Skin of body (tissue), 2 donors: ENCODE measurements around the gene HLA-DPA1. TPM values are rescaled to one million over a fixed set of nuclear protein-coding genes. Genes with fewer than 3 reads are reported as not detected.
"Not testable (repeated sequence)": the region's sequence is repeated elsewhere in the genome, so short reads cannot be mapped to it uniquely, and the experiment has no call there.

ENCODE experiments used
- DNase-seq: peaks from one replicate; lab custom pipeline; 2025; lab: John Stamatoyannopoulos, UW
- total RNA-seq: library from RNA; depleted of rRNA; stranded (reverse); fragments of >200 nt; gene quantifications from one replicate; pipeline ENCODE4 v1.2.3, GENCODE V29; 2014

HLA-DPA1 gene
- total RNA-seq = 16.1 TPM

- no peak for DNase-seq
These were observed at the start of gene HLA-DPA1 for GRCh38 chr6:33073431-33073871. Gene HLA-DPA1, minus strand, starts transcription at chr6:33073649.

DNA sequence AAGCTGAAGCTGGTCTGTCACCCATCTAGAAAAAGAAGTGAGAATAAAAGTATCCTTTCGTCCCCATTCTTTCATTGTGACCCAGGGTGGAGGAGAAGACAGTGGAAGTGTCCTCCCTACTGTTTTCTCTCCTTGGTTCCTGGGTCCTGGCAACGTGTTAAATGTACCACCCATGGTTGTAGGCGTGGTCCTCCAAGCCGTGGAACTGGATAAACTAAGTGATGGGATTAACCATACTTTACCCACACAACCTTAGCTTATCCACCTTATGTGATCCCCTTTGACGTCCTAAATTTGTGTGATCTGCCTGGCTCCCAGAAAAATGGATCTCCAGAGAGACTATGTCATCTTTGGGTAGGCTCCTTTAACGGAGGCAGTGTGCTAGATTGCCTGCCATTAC lies 49.7 kb upstream of the HLA-DPA1 start:
- DNase-seq = no peak

- DNase-seq = no peak
These were observed 46.6 kb upstream of the HLA-DPA1 start for GRCh38 chr6:33120001-33120400.

- DNase-seq = peak; percentile 43
These were observed 45.2 kb upstream of the HLA-DPA1 start for GRCh38 chr6:33118525-33119123.

GRCh38 chr6:33117811-33118277 lies 44.4 kb upstream of the HLA-DPA1 start:
- no peak for DNase-seq

- no peak for DNase-seq
These were observed 43.6 kb upstream of the HLA-DPA1 start for GRCh38 chr6:33116841-33117711.

GRCh38 chr6:33116417-33116816 lies 43.0 kb upstream of the HLA-DPA1 start:
- DNase-seq = no peak

GRCh38 chr6:33114406-33114805 lies 41.0 kb upstream of the HLA-DPA1 start:
- no peak for DNase-seq

DNA sequence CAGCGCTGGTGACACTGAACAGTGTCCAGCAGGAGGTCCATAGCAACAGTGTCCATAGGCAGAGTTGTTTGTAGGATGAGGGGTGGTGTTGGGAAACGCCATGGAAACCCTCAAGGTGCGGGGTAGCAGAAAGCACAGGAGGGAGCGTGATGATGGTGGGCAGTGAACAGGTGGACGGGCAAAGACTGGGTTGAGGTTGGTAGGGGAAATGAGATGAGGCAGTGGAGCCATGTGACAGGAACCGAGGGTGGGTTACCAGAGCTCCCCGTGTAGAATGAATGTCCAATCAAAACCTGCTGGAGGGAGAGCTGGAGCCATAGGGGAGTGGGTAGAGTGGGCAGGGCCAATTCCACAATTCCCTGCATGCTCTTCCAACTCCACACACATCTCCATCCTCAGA lies 40.3 kb upstream of the HLA-DPA1 start:
- DNase-seq = no peak

GRCh38 chr6:33112148-33112547 lies 38.7 kb upstream of the HLA-DPA1 start:
- DNase-seq = peak; percentile 58

DNA sequence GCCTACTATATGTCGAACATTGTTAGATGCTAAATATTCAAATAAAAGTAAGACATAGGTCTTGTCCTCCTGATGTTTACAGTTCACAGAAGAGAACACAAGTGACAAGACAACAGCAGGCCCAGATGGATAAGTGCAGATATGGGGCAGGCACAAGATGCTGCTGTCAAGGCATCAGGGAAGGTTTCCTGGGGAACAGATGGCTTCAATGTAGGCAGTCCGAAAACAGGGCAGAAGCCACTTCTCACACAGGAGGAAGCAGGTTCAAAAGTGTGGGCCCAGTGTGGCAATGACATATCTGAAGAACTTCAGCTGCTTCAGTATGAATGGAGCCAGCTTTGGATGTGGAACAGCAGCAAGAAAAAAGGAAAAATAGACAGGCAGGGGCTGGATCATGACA lies 34.9 kb upstream of the HLA-DPA1 start:
- DNase-seq = no peak

DNA sequence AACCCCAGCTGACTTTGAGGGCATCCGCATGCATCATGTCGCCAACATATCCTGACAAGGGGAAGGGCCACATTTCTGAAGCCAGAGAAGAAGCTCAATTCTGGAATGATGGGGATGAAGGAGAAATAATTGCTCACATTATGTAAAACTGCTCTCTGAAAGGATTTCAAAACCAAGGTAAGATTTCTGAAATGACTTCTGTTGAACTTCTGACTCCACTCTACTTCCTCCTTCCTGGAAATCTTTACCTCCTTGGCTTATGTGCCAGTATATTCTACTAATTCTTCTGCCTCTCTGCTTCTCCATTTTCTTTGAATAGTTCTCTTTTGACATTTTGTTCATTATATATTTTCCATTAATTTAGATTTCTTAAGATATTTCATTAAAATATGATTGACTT lies 34.2 kb upstream of the HLA-DPA1 start:
- no peak for DNase-seq

DNA sequence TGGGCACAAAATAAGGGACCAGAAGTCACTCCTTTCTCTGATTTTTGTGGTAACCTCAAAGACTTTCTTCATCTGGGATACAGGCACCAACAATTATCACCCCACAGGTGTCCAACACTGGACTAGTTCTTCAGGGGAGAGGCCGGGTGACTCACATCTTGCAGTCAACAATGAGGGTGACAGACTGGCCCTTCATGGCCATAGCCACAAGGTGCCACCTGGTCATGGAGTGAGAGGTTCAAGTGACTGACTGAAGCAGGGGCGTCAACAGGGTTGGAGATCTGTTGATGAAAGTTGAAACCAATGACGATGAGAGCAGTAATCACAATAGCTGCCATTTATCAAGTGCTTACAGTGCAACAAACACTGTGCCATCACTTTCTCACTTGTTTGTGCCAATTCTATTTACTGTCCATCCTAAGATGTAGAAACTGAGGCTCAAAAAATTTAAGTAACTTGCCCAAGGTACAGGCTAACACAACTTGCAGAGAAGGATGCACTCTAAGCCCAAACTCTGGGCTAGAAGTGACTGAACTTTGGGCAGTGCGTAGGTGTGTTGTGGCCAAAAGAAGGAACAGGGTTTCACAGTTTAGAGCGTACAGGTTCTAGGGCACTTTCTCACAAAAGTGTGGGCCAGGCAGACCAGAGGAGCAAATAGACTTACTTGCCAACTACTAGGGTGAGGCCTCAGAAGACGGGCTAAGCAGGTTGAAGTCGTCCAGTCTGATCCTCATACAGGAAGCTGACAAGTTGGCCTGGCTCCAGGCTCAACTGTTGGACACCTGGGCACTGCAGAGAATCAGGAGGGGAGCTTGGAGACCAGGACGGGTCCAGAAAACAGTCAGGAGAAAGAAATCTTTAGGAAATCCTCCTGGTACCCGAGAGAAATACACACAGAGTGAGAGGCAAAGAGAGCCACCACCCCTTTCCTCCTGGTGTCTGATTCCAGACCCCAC lies 32.7 kb upstream of the HLA-DPA1 start:
- no peak for DNase-seq

GRCh38 chr6:33105386-33105785 lies 31.9 kb upstream of the HLA-DPA1 start:
- no peak for DNase-seq

DNA sequence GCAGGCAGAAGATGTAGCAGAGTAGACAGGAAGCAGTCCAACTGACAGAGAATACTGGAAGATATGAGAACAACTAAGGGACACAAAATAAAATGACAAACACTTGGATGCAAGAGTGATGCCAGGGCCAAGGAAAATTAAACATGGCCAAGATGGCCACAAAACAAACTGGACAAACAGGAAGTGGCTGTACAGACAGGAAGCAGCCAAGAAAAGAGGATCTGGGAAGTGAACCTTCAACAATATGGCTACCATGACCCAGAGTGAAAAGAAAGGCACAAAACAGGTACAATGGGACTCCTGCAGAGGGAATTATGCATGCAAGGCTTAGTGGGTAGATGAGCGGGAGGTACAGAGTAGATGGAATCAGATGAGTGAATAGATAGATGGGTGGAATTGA lies 31.4 kb upstream of the HLA-DPA1 start:
- no peak for DNase-seq

DNA sequence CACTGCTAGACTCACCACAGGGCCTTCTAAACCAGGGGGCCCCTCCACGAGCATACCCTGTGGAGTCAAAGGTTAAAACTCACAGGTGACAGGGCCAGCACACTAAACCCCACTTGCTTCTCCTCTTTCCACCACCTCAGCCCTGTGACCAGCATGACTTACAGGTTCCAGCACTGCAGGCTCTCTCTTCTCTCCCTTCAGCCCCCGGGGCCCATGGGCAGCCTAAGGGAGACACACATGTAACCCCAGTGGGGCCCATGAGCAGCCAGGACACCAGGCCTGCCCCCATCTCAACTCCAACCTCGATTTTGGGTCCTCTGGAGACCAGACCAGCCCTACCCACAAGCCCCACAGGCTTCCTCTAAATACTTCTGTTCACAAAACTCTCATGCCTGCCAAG lies 30.3 kb upstream of the HLA-DPA1 start:
- DNase-seq = no peak

DNA sequence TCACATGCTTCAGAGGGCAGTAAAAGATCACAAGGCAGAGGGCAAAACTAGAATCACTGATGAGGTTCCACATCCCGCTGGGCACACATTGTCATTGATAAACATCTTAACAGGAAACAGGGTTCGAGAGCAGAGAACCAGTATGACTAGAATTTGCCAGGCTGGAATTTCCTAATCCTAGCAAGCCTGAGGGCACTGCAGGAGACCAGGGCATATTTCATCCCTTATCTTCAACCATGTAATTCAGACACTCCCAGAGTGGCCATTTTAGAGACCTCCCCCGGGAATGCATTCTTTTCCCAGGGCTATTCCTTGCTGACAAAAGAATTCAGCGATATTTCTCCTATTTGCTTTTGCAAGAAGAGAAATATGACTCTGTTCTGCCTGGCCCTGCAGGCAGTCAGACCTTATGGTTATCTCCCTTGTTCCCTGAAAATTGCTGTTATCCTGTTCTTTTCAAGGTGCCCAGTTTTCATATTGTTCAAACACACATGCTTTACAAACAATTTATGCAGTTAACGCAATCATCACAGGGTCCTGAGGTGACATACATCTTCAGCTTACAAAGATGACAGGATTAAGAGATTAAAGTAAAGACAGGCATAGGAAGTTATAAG lies 27.8 kb upstream of the HLA-DPA1 start:
- not testable (repeated sequence) for DNase-seq

DNA sequence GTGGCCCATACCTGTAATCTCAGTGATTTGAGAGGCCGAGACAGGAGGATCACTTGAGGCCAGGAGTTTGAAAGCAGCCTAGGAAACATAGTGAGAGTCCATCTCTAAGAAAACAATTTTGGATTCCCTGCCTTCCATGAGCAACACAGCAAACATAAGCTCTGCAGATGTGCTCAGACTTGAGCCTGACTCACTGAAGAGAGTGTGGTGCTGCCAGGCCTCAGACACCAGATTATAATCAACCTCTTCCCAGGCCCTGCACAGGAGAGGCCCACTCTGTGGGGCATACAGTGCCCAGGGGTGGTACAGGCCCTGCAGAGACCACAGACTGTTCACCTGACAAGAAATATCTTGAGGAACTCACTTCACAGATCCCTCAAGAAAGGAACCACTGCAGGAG lies 22.2 kb upstream of the HLA-DPA1 start:
- peak; percentile 36 for DNase-seq

DNA sequence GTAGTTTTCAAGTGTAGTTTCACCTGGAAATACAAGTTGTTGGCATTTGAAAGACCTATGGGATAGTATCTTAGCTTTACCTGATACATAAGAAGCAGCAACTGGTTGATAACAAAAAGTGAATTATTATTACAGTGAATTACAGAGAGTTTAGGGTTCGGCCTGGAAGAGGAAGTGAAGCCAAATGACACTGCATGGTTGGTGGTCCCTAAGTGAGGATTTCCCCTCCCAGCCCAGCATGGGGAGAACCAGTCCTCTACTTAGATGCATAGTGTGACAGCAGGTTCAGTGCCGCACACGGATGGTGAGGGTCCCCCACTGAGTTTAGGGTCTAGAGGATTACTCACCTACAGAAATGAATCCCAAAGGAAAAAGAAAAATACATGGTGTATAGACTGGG lies 20.4 kb upstream of the HLA-DPA1 start:
- DNase-seq = no peak

- no peak for DNase-seq
These were observed 18.9 kb upstream of the HLA-DPA1 start for GRCh38 chr6:33092385-33092784.

GRCh38 chr6:33091957-33092356 lies 18.5 kb upstream of the HLA-DPA1 start:
- no peak for DNase-seq
